ENCODE measurements around the gene MAN1C1. TPM values are rescaled to one million over a fixed set of nuclear protein-coding genes. Genes with fewer than 3 reads are reported as not detected.
"Not testable (repeated sequence)": the region's sequence is repeated elsewhere in the genome, so short reads cannot be mapped to it uniquely, and the experiment has no call there.

Gene MAN1C1
- total RNA-seq, 1 donor from 2014 or later = 8.6 TPM

- not testable (repeated sequence) for DNase-seq
Measured at GRCh38 chr1:25636141-25636540, 19.6 kb downstream of the MAN1C1 start.

GRCh38 chr1:25640646-25641328 lies 24.2 kb downstream of the MAN1C1 start:
- no peak for DNase-seq

- no peak for DNase-seq
Measured at GRCh38 chr1:25641329-25641725, 24.7 kb downstream of the MAN1C1 start.

GRCh38 chr1:25641931-25642573 lies 25.5 kb downstream of the MAN1C1 start:
- no peak for DNase-seq

GRCh38 chr1:25642574-25643108 lies 26.1 kb downstream of the MAN1C1 start:
- DNase-seq = no peak

GRCh38 chr1:25643929-25644328 lies 27.3 kb downstream of the MAN1C1 start:
- DNase-seq = no peak

GRCh38 chr1:25644962-25645361 lies 28.4 kb downstream of the MAN1C1 start:
- no peak for DNase-seq

GRCh38 chr1:25645637-25646400 lies 29.2 kb downstream of the MAN1C1 start:
- no peak for DNase-seq

GRCh38 chr1:25647106-25647505 lies 30.5 kb downstream of the MAN1C1 start:
- no peak for DNase-seq

GRCh38 chr1:25647863-25648262 lies 31.3 kb downstream of the MAN1C1 start:
- no peak for DNase-seq

- DNase-seq = no peak
Measured at GRCh38 chr1:25648681-25649440, 32.3 kb downstream of the MAN1C1 start.

- no peak for DNase-seq
Measured at GRCh38 chr1:25649505-25650288, 33.1 kb downstream of the MAN1C1 start.

GRCh38 chr1:25650289-25650576 lies 33.6 kb downstream of the MAN1C1 start:
- no peak for DNase-seq

GRCh38 chr1:25651036-25651640 lies 34.5 kb downstream of the MAN1C1 start:
- DNase-seq = no peak

GRCh38 chr1:25651824-25652741 lies 35.5 kb downstream of the MAN1C1 start:
- no peak for DNase-seq

GRCh38 chr1:25653558-25653957 lies 37.0 kb downstream of the MAN1C1 start:
- no peak for DNase-seq

- DNase-seq = no peak
Measured at GRCh38 chr1:25654109-25654660, 37.6 kb downstream of the MAN1C1 start.

GRCh38 chr1:25657121-25657882 lies 40.7 kb downstream of the MAN1C1 start:
- no peak for DNase-seq

Data from occipital lobe (tissue), 2 donors.